Endothelial cell of umbilical vein (primary cell): ENCODE measurements around the gene MS4A12. TPM values are rescaled to one million over a fixed set of nuclear protein-coding genes. Genes with fewer than 3 reads are reported as not detected.

Source experiments
- BruUV-seq: library from RNA; stranded (reverse); fragments of 400-500 nt; replicated peaks from 2 replicates; lab custom pipeline; 2021; lab: Mats Ljungman, UMichigan
- CTCF ChIA-PET: fragments of 300-600, 350-600 bp; sonication (Branson Sonifier 250); formaldehyde crosslinking; loops from one replicate; lab custom pipeline; 2021; ENCODE audit warnings: antibody characterized with exemption, inconsistent platforms; lab: Charles Lee
- POLR2A ChIA-PET: fragments of 300-600, 350-600 bp; sonication (Branson Sonifier 250); formaldehyde crosslinking; loops from one replicate; lab custom pipeline; 2021; ENCODE audit warnings: antibody characterized with exemption, inconsistent platforms; lab: Charles Lee
- DNase-seq: peaks from one replicate; pipeline ENCODE4 v3.0.0-alpha.2; 2011; ENCODE audit warnings: low read depth, low spot score
- FAIRE-seq: peaks from 2 replicates; lab custom pipeline; 2011; peaks lifted over from hg19 to GRCh38; lab: Jason Lieb, UNC
- H2AFZ ChIP-seq: 2 replicates; pipeline ENCODE4 v1.6.0; 2012; ENCODE audit warnings: low read depth, low read length, control low read depth, inconsistent platforms
- H3K27ac ChIP-seq: 2 replicates; pipeline ENCODE4 v1.5.1; 2011; ENCODE audit warnings: low read depth, mild to moderate bottlenecking, control low read depth, low read length, moderate library complexity; ENCODE audit not compliant: insufficient read depth
- H3K27me3 ChIP-seq, 2 experiments: 2 replicates each; pipeline versions ENCODE4 v1.6.0 to v1.6.1; 2011; ENCODE audit warnings: low read length in 2 of 2, mixed read lengths in 1 of 2; ENCODE audit not compliant: control insufficient read depth in 2 of 2, insufficient read depth in 2 of 2
- H3K36me3 ChIP-seq, 2 experiments: 2 replicates in 1 of 2; 3 replicates in 1 of 2; pipeline ENCODE4 v1.5.1; 2011; ENCODE audit warnings: low read length in 2 of 2, mild to moderate bottlenecking in 1 of 2, moderate library complexity in 1 of 2; ENCODE audit not compliant: control insufficient read depth in 2 of 2, insufficient read depth in 2 of 2; ENCODE audit errors: extremely low read depth in 1 of 2
- H3K4me1 ChIP-seq: 3 replicates; pipeline ENCODE4 v1.5.1; 2011; ENCODE audit warnings: mild to moderate bottlenecking, low read length; ENCODE audit not compliant: control insufficient read depth, insufficient read depth; ENCODE audit errors: extremely low read depth
- H3K4me2 ChIP-seq: 2 replicates; pipeline ENCODE4 v1.6.1; 2011; ENCODE audit warnings: low read length, control low read depth, mixed read lengths; ENCODE audit not compliant: insufficient read depth
- H3K4me3 ChIP-seq, 3 experiments: fragments of 200-600 bp in 1 of 3; sonication (generic), shearing (Covaris generic) in 1 of 3; replicated peaks in 1 of 3; 2 replicates each; pipeline ENCODE4 v1.5.1; 2011 to 2016; ENCODE audit warnings: control low read depth in 3 of 3, low read length in 3 of 3, mild to moderate bottlenecking in 2 of 3, inconsistent platforms in 1 of 3, low read depth in 1 of 3, moderate library complexity in 1 of 3; ENCODE audit not compliant: insufficient read depth in 1 of 3
- H3K79me2 ChIP-seq: 2 replicates; pipeline ENCODE4 v1.6.0; 2012; ENCODE audit warnings: low read length, inconsistent platforms; ENCODE audit not compliant: control insufficient read depth, insufficient read depth
- H3K9ac ChIP-seq: replicated peaks from 2 replicates; pipeline ENCODE3; 2011; ENCODE audit warnings: low read length, control low read depth; ENCODE audit not compliant: insufficient read depth; ENCODE audit errors: extremely low read depth
- H3K9me1 ChIP-seq: replicated peaks from 3 replicates; pipeline ENCODE4 v1.6.0; 2011; ENCODE audit warnings: mild to moderate bottlenecking, low read length; ENCODE audit not compliant: control insufficient read depth, insufficient read depth; ENCODE audit errors: extremely low read depth
- H3K9me3 ChIP-seq: replicated peaks from 2 replicates; pipeline ENCODE4 v1.5.1; 2012; ENCODE audit warnings: low read length, inconsistent platforms; ENCODE audit not compliant: control insufficient read depth, insufficient read depth
- H4K20me1 ChIP-seq: replicated peaks from 2 replicates; pipeline ENCODE3; 2011; ENCODE audit warnings: mild to moderate bottlenecking, low read length; ENCODE audit not compliant: control insufficient read depth, insufficient read depth; ENCODE audit errors: extremely low read depth
- CTCF ChIP-seq, 2 donors: IDR thresholded peaks; 1 replicate in 1 of 2; 2 replicates in 1 of 2; pipeline ENCODE4 v1.5.1; 2011; ENCODE audit warnings: low read length in 2 of 2, mild to moderate bottlenecking in 2 of 2, moderate library complexity in 2 of 2, control low read depth in 1 of 2, inconsistent platforms in 1 of 2, low read depth in 1 of 2; ENCODE audit not compliant: insufficient read depth in 1 of 2; ENCODE audit errors: extremely low read depth in 1 of 2
- EZH2 ChIP-seq: IDR thresholded peaks from 2 replicates; pipeline ENCODE4 v1.6.1; 2012; ENCODE audit warnings: borderline replicate concordance, low read depth, mild to moderate bottlenecking, moderate library complexity, low read length, inconsistent platforms; ENCODE audit not compliant: severe bottlenecking
- FOS ChIP-seq: IDR thresholded peaks from 2 replicates; pipeline ENCODE4 v1.6.1; 2011; ENCODE audit warnings: mild to moderate bottlenecking, low read length, moderate library complexity, borderline replicate concordance; ENCODE audit not compliant: insufficient read depth
- GATA2 ChIP-seq: IDR thresholded peaks from 2 replicates; pipeline ENCODE4 v1.7.0; 2011; ENCODE audit warnings: low read depth, mild to moderate bottlenecking, moderate library complexity, mixed read lengths, low read length; ENCODE audit not compliant: insufficient read length, insufficient read depth
- JUN ChIP-seq: IDR thresholded peaks from 2 replicates; pipeline ENCODE4 v1.6.1; 2011; ENCODE audit warnings: borderline replicate concordance, low read depth; ENCODE audit not compliant: insufficient read length, insufficient read depth
- MAX ChIP-seq: IDR thresholded peaks from 2 replicates; pipeline ENCODE4 v1.6.1; 2011; ENCODE audit not compliant: insufficient read depth, insufficient read length
- MYC ChIP-seq: IDR thresholded peaks from one replicate; pipeline ENCODE4 v1.6.1; 2011; ENCODE audit warnings: mild to moderate bottlenecking, low read depth, low read length
- POLR2A ChIP-seq: IDR thresholded peaks from 2 replicates; pipeline ENCODE4 v1.6.1; 2012; ENCODE audit warnings: low read depth, mild to moderate bottlenecking, control low read depth, low read length
- POLR2AphosphoS5 ChIP-seq: IDR thresholded peaks from 2 replicates; pipeline ENCODE4 v1.6.1; 2012; ENCODE audit warnings: low read depth, mild to moderate bottlenecking, control low read depth, low read length, moderate library complexity; ENCODE audit not compliant: insufficient read depth
- dilution Hi-C: fragments of 300-500 bp; cut with MboI; formaldehyde crosslinking; loops from one replicate; pipeline ENCODE4 v1.15.0; 2019; ENCODE audit warnings: low sequenced_read_pairs; ENCODE audit not compliant: extremely low pct_ligation_motif_present
- intact Hi-C: fragments of 100-400 bp; cut with micrococcal nuclease; formaldehyde crosslinking; loops from one replicate; pipeline ENCODE4 v1.10.0; 2022
- polyA plus RNA-seq, 4 experiments: library from polyadenylated mRNA; depleted of rRNA in 3 of 4; stranded (reverse) in 3 of 4; unstranded in 1 of 4; fragments of >200 nt; gene quantifications; 2 replicates each; pipeline versions ENCODE4 v1.2.1 to v1.2.3, GENCODE V29; 2011 to 2012; ENCODE audit warnings: missing spikeins in 1 of 4
- total RNA-seq: library from RNA; stranded (reverse); gene quantifications from 2 replicates; pipeline ENCODE4 v1.2.3, GENCODE V29; 2021

The MS4A12 gene
- total and polyA plus RNA-seq, 2 donors (not counting 3 experiments of a cell fraction or from before 2014, with no cell fraction given): not detected

- H3K4me2 ChIP-seq: no peak overlapping the region
- POLR2A ChIA-PET: no interaction called here
Observed at GRCh38 chr11:60469723-60470122, 22.9 kb upstream of the MS4A12 start.

More at GRCh38 chr11:60469723-60470122, 22.9 kb upstream of the MS4A12 start:
- no peak overlapping the region for H3K4me3 ChIP-seq
- H3K79me2 ChIP-seq: no peaks in the 10 kb centered on the region
- BruUV-seq: no TSS peak
- H3K9me1 ChIP-seq: no peaks in the 10 kb centered on the region
- H3K27me3 ChIP-seq: no peaks in the 10 kb centered on the region
- dilution Hi-C loops: no loop called here
- TF ChIP-seq EZH2: no peak
- no peak for TF ChIP-seq MAX
- TF ChIP-seq MYC: no peak
- no peak for TF ChIP-seq GATA2
- TF ChIP-seq CTCF (IDR thresholded peaks at IDR 0.05; ENCODE audit: extremely low read depth in 1 of 2, insufficient read depth in 1 of 2, low read depth in 1 of 2, low read length in 2 of 2): no peak
- no peak for TF ChIP-seq POLR2AphosphoS5
- TF ChIP-seq FOS: no peak
- no peak for TF ChIP-seq POLR2A
- TF ChIP-seq JUN: no peak
- no peaks in the 10 kb centered on the region for H3K4me1 ChIP-seq
- FAIRE-seq (no peak), DNase-seq (no peak)
- H2AFZ ChIP-seq: no peak overlapping the region
- intact Hi-C loops: no loop called here
- no peaks in the 10 kb centered on the region for H3K9me3 ChIP-seq
- no peaks in the 10 kb centered on the region for H4K20me1 ChIP-seq
- CTCF ChIA-PET: no interaction called here
- no peaks in the 10 kb centered on the region for H3K36me3 ChIP-seq
- no peak overlapping the region for H3K27ac ChIP-seq
- no peak overlapping the region for H3K9ac ChIP-seq
